Stimulated activated naive B cell treated with anti-CD40 and anti-IgM and Interleukin-4, amounts not matched to agents 10 μg/mL and 1 μg/mL and 100 μg/mL, for 72 hours (primary cell): ENCODE results near the gene ADGRL4.

Experiments
- ATAC-seq, 2 donors: fragments of 150-1000 bp; cut with Tn5 transposase; replicated peaks; 2 replicates each; pipeline ENCODE4 v1.10.0; 2021; ENCODE audit warnings: moderate library complexity in 1 of 2
- DNase-seq: peaks from one replicate; pipeline ENCODE4 v3.0.0; 2021
- H3K27ac Mint-ChIP-seq: one replicate; pipeline ENCODE4 v1.8.0; 2022; ENCODE audit warnings: mild to moderate bottlenecking, mixed read lengths
- H3K27me3 Mint-ChIP-seq, 2 donors: one replicate each; pipeline ENCODE4 v1.8.0; 2022; ENCODE audit warnings: mixed read lengths in 2 of 2
- H3K36me3 Mint-ChIP-seq, 2 donors: one replicate each; pipeline ENCODE4 v1.8.0; 2022; ENCODE audit warnings: mixed read lengths in 2 of 2, mild to moderate bottlenecking in 1 of 2
- H3K4me1 Mint-ChIP-seq, 2 donors: one replicate each; pipeline ENCODE4 v1.8.0; 2022; ENCODE audit warnings: mixed read lengths in 2 of 2, mild to moderate bottlenecking in 1 of 2
- H3K4me3 Mint-ChIP-seq, 2 donors: one replicate each; pipeline ENCODE4 v1.8.0; 2022; ENCODE audit warnings: mild to moderate bottlenecking in 2 of 2, mixed read lengths in 2 of 2, moderate library complexity in 1 of 2
- H3K9me3 Mint-ChIP-seq, 2 donors: one replicate each; pipeline ENCODE4 v1.8.0; 2022; ENCODE audit warnings: mixed read lengths in 2 of 2, mild to moderate bottlenecking in 1 of 2

The ADGRL4 gene

GRCh38 chr1:78840453-78841271 is 165.9 kb downstream of the ADGRL4 start:
- DNase-seq (no peak), ATAC-seq (no peak)
- Mint-ChIP-seq H3K36me3 (no peaks in the 10 kb centered on the region), H3K9me3 (no peaks in the 10 kb centered on the region), H3K4me1 (peaks cover 0 to 2% of the 10 kb centered on the region in 2 donors), H3K4me3 (no peak overlapping the region), H3K27me3 (no peaks in the 10 kb centered on the region), H3K27ac (no peak overlapping the region)
